SK-N-SH treated with all-trans-retinoic acid at 6 μM for 48 hours (cell line): ENCODE data around the gene CACNB4.

ENCODE experiments used
- ATAC-seq: fragments of 200-7000 bp; cut with Tn5 transposase; 3 replicates; pipeline ENCODE4 v1.9.1; 2020; ENCODE audit warnings: mild to moderate bottlenecking, moderate library complexity
- BACH2 ChIP-seq: fragments of 250-450 bp; sonication (Bioruptor Pico); IDR thresholded peaks from 2 replicates; pipeline ENCODE4 v1.9.0; 2021; ENCODE audit warnings: mild to moderate bottlenecking, borderline replicate concordance
- CSDC2 ChIP-seq: fragments of 250-450 bp; sonication (Bioruptor Pico); IDR thresholded peaks from 2 replicates; pipeline ENCODE4 v1.5.0; 2020; ENCODE audit warnings: mild to moderate bottlenecking, moderate library complexity
- ISL1 ChIP-seq: fragments of 250-450 bp; sonication (Bioruptor Pico); IDR thresholded peaks from 2 replicates; pipeline ENCODE4 v2.1.2; 2022; ENCODE audit warnings: mild to moderate bottlenecking, moderate library complexity
- OSR1 ChIP-seq: fragments of 250-450 bp; sonication (Bioruptor Pico); IDR thresholded peaks from 2 replicates; pipeline ENCODE4 v1.8.0; 2022; ENCODE audit warnings: moderate library complexity, mild to moderate bottlenecking, inconsistent platforms
- PPARA ChIP-seq: fragments of 250-450 bp; sonication (Bioruptor Pico); IDR thresholded peaks from 2 replicates; pipeline ENCODE4 v1.5.0; 2020; ENCODE audit warnings: mild to moderate bottlenecking, borderline replicate concordance
- RARB ChIP-seq: fragments of 250-450 bp; sonication (Bioruptor Pico); IDR thresholded peaks from 2 replicates; pipeline ENCODE4 v1.8.0; 2021; ENCODE audit warnings: mild to moderate bottlenecking, moderate library complexity
- SNAI2 ChIP-seq: fragments of 250-450 bp; sonication (Bioruptor Pico); IDR thresholded peaks from 2 replicates; pipeline ENCODE4 v1.5.0; 2020; ENCODE audit warnings: mild to moderate bottlenecking, moderate library complexity
- TCF4 ChIP-seq: fragments of 250-450 bp; sonication (Bioruptor Pico); IDR thresholded peaks from 2 replicates; pipeline ENCODE4 v1.8.0; 2021; ENCODE audit warnings: mild to moderate bottlenecking, moderate library complexity, borderline replicate concordance
- TOX ChIP-seq: fragments of 250-450 bp; sonication (Bioruptor Pico); IDR thresholded peaks from 2 replicates; pipeline ENCODE4 v1.8.0; 2021; ENCODE audit warnings: mild to moderate bottlenecking, moderate library complexity, borderline replicate concordance
- ZC3H10 ChIP-seq: fragments of 250-450 bp; sonication (Bioruptor Pico); IDR thresholded peaks from 2 replicates; pipeline ENCODE4 v1.5.1; 2021; ENCODE audit warnings: mild to moderate bottlenecking, moderate library complexity
- ZFP3 ChIP-seq: fragments of 250-450 bp; sonication (Bioruptor Pico); IDR thresholded peaks from 2 replicates; pipeline ENCODE4 v1.5.0; 2020; ENCODE audit warnings: mild to moderate bottlenecking, moderate library complexity
- ZNF565 ChIP-seq: fragments of 450-650 bp; formaldehyde crosslinking; conservative IDR thresholded peaks from 2 replicates; pipeline ENCODE4 v1.5.0; 2020; ENCODE audit warnings: low read depth, mild to moderate bottlenecking, moderate library complexity
- ZNF8 ChIP-seq: fragments of 450-650 bp; formaldehyde crosslinking; IDR thresholded peaks from 2 replicates; pipeline ENCODE4 v1.5.0; 2020; ENCODE audit warnings: mild to moderate bottlenecking, moderate library complexity
- TF ChIP-seq, protein P1 (sequence below): fragments of 250-450 bp; sonication (Bioruptor Pico); IDR thresholded peaks from 2 replicates; pipeline ENCODE4 v1.8.0; 2020; ENCODE audit warnings: mild to moderate bottlenecking, moderate library complexity, borderline replicate concordance
- TF ChIP-seq, protein P2 (sequence below): fragments of 250-450 bp; sonication (Bioruptor Pico); IDR thresholded peaks from 2 replicates; pipeline ENCODE4 v1.8.0; 2021; ENCODE audit warnings: low read depth, mild to moderate bottlenecking, moderate library complexity, borderline replicate concordance
- TF ChIP-seq, protein P3 (sequence below): fragments of 250-450 bp; sonication (Bioruptor Pico); IDR thresholded peaks from 2 replicates; pipeline ENCODE4 v1.5.0; 2020; ENCODE audit warnings: mild to moderate bottlenecking, moderate library complexity
- TF ChIP-seq, protein P4 (sequence below): fragments of 250-450 bp; sonication (Bioruptor Pico); IDR thresholded peaks from 2 replicates; pipeline ENCODE4 v1.5.1; 2020; ENCODE audit warnings: low read depth, mild to moderate bottlenecking, moderate library complexity
- TF ChIP-seq, protein P5 (sequence below): fragments of 250-450 bp; sonication (Bioruptor Pico); IDR thresholded peaks from 2 replicates; pipeline ENCODE4 v1.5.1; 2021; ENCODE audit warnings: mild to moderate bottlenecking, moderate library complexity

CACNB4 gene

DNA sequence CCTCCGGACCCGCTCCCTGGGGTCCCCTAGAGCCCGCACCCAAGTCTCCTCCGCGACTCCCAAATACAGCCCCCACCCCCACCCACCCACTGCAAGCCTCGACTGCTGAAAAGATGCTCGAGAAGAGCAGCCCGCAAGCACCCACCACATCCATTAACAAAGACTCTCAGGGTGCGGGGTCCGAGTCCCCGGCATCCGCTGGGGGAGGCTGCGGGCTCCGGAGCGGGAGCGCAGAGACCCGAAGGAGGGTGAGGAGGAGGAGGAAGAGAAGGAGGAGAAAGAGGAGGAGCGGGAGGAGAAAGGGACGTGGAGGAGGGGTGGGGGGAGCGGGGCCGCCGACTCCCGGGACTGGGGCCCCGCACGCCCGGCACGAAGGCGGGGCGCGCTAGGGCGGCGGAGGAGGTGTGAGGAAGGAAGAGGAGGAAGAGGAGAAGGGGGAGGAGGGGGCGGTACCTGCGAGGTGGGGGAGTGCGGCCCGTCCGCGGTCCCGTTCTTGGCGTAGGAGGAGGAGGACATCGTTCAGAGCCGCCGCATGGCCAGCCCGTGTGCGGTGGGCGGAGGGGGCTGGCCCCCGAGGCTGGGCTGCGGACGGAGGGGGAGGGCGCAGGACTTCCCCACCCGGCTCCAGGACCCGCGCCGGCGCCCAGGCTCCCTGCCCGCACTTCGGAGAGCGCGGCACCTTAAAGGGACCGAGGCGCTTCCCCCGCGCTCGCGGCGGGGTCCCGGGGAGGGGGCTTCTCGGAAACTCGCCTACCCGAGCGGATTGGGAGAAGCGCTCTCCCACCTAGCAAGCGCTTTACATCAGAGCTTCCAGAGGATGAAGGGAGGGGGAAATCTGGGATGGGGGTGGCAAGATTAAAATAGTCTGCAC is at the start of gene CACNB4:
CACNB4 (minus strand) TSS at position 549 of the 871 bp plus-strand sequence.
- TF ChIP-seq, protein P1, sequence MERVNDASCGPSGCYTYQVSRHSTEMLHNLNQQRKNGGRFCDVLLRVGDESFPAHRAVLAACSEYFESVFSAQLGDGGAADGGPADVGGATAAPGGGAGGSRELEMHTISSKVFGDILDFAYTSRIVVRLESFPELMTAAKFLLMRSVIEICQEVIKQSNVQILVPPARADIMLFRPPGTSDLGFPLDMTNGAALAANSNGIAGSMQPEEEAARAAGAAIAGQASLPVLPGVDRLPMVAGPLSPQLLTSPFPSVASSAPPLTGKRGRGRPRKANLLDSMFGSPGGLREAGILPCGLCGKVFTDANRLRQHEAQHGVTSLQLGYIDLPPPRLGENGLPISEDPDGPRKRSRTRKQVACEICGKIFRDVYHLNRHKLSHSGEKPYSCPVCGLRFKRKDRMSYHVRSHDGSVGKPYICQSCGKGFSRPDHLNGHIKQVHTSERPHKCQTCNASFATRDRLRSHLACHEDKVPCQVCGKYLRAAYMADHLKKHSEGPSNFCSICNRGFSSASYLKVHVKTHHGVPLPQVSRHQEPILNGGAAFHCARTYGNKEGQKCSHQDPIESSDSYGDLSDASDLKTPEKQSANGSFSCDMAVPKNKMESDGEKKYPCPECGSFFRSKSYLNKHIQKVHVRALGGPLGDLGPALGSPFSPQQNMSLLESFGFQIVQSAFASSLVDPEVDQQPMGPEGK (CRISPR knock-in tag): no peak
- TF ChIP-seq ZNF8: no peak
- TF ChIP-seq OSR1 (CRISPR knock-in tag): no peak
- TF ChIP-seq ZC3H10 (CRISPR knock-in tag): no peak
- TF ChIP-seq, protein P2, sequence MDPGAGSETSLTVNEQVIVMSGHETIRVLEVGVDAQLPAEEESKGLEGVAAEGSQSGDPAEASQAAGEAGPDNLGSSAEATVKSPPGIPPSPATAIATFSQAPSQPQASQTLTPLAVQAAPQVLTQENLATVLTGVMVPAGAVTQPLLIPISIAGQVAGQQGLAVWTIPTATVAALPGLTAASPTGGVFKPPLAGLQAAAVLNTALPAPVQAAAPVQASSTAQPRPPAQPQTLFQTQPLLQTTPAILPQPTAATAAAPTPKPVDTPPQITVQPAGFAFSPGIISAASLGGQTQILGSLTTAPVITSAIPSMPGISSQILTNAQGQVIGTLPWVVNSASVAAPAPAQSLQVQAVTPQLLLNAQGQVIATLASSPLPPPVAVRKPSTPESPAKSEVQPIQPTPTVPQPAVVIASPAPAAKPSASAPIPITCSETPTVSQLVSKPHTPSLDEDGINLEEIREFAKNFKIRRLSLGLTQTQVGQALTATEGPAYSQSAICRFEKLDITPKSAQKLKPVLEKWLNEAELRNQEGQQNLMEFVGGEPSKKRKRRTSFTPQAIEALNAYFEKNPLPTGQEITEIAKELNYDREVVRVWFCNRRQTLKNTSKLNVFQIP (CRISPR knock-in tag): no peak
- TF ChIP-seq BACH2 (CRISPR knock-in tag): no peak
- TF ChIP-seq ZFP3: no peak
- no peak for TF ChIP-seq ZNF565 (CRISPR knock-in tag)
- TF ChIP-seq ISL1 (CRISPR knock-in tag): no peak
- no peak for TF ChIP-seq CSDC2 (CRISPR knock-in tag)
- TF ChIP-seq, protein P3, sequence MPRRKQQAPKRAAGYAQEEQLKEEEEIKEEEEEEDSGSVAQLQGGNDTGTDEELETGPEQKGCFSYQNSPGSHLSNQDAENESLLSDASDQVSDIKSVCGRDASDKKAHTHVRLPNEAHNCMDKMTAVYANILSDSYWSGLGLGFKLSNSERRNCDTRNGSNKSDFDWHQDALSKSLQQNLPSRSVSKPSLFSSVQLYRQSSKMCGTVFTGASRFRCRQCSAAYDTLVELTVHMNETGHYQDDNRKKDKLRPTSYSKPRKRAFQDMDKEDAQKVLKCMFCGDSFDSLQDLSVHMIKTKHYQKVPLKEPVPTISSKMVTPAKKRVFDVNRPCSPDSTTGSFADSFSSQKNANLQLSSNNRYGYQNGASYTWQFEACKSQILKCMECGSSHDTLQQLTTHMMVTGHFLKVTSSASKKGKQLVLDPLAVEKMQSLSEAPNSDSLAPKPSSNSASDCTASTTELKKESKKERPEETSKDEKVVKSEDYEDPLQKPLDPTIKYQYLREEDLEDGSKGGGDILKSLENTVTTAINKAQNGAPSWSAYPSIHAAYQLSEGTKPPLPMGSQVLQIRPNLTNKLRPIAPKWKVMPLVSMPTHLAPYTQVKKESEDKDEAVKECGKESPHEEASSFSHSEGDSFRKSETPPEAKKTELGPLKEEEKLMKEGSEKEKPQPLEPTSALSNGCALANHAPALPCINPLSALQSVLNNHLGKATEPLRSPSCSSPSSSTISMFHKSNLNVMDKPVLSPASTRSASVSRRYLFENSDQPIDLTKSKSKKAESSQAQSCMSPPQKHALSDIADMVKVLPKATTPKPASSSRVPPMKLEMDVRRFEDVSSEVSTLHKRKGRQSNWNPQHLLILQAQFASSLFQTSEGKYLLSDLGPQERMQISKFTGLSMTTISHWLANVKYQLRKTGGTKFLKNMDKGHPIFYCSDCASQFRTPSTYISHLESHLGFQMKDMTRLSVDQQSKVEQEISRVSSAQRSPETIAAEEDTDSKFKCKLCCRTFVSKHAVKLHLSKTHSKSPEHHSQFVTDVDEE: no peak
- no peak for TF ChIP-seq SNAI2 (CRISPR knock-in tag)
- TF ChIP-seq, protein P4, sequence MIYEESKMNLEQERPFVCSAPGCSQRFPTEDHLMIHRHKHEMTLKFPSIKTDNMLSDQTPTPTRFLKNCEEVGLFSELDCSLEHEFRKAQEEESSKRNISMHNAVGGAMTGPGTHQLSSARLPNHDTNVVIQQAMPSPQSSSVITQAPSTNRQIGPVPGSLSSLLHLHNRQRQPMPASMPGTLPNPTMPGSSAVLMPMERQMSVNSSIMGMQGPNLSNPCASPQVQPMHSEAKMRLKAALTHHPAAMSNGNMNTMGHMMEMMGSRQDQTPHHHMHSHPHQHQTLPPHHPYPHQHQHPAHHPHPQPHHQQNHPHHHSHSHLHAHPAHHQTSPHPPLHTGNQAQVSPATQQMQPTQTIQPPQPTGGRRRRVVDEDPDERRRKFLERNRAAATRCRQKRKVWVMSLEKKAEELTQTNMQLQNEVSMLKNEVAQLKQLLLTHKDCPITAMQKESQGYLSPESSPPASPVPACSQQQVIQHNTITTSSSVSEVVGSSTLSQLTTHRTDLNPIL: no peak
- TF ChIP-seq TOX (CRISPR knock-in tag): no peak
- no peak for TF ChIP-seq TCF4
- TF ChIP-seq PPARA: no peak
- no peak for TF ChIP-seq RARB (CRISPR knock-in tag)
- TF ChIP-seq, protein P5, sequence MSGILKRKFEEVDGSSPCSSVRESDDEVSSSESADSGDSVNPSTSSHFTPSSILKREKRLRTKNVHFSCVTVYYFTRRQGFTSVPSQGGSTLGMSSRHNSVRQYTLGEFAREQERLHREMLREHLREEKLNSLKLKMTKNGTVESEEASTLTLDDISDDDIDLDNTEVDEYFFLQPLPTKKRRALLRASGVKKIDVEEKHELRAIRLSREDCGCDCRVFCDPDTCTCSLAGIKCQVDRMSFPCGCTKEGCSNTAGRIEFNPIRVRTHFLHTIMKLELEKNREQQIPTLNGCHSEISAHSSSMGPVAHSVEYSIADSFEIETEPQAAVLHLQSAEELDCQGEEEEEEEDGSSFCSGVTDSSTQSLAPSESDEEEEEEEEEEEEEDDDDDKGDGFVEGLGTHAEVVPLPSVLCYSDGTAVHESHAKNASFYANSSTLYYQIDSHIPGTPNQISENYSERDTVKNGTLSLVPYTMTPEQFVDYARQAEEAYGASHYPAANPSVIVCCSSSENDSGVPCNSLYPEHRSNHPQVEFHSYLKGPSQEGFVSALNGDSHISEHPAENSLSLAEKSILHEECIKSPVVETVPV (CRISPR knock-in tag): no peak
- peak; percentile 31 for ATAC-seq

DNA sequence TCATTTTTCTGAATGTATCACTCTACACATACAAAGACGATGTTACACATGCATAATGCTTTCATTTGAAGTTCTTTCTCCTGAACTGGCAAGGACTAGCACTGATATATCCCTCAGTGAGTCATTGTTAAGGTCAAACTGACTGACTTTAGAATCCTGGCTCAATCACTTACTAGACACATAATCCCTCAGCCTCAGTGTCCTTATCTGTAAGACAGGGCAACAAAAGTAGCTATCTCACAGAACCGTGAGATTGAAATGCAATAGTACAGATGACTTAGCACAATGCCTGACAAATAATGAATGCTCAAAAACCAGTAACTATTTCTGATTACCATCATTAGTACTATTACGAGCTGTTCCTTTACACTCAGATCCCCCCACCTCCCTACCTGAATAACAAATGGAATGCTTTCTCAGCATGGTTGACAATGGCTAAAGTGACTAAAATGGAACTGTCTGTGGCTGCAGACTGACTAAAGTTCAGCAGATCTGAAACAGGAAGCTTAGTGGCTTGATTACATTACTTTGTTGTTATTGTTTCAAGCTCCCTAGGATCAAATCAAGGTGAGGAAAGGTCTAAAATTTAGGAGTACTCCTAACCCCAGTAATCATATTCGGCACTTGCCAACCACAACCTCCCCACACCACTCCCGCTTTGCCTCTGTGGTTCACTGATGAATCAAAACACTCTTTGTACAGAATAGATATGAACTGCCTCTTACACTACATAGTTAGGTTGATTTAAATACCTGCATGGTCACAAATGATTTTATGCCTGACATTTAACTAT is 35.8 kb upstream of the CACNB4 start:
- ATAC-seq: no peak
- TF ChIP-seq ZFP3 (no peak), ZC3H10 (CRISPR knock-in tag) (no peak), SNAI2 (CRISPR knock-in tag) (no peak), TOX (CRISPR knock-in tag) (no peak)
- TF ChIP-seq, protein P5 (CRISPR knock-in tag): no peak
- TF ChIP-seq, protein P2 (CRISPR knock-in tag): no peak
- TF ChIP-seq, all 23 proteins: peak for 0
